ENCODE results near the gene REEP1. TPM values are rescaled to one million over a fixed set of nuclear protein-coding genes. Genes with fewer than 3 reads are reported as not detected.

REEP1 gene
- total and polyA plus RNA-seq, 9 of the 15 experiments (the other 6 are each of a cell fraction or from before 2014, with no cell fraction given) = 0.11 to 0.67 (median 0.13) TPM

DNA sequence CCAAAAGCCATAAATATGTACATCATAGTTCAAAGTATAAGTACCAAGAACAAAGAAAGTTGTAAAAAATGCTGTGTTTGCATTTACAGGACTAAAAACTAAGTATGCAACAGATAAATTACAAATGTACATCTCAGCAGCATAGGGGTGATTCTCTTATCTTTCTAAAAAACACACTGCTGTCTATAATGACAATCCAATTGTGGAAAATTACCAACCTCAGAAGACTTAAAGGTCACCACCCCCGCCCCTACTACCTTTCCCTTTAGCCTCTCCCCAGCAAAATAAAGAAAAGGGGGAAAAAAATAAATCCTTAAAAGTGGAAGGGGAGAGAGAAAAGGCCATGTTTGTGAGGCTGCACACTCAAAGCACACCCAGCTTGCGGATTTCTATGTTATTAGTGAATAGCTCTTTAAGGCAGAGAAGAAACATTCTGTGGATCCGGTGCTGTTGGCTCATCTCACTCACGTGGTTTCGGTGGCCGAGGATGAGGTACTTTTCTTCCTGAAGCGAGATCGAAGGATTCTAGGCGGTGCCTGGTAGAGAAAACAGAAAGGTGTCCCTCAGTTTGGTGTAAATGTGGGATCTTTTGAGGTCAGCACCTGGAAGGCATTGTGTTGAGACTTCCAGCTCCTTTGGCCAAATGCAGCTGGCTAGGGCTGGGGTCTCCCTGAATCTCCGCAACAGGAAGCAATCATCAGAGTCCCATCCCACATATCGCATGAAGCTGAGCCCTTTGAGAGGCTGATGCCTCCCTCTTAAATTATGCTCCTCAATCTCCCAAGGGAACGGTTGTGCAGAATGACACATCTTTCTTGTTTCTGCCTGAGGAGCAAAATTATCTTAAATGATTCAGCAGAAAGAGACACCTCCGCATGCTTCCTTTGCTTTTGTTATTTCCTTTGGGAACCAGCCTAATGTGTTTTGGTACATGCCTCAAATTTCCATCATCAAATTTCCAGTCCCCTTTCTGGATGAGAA is 120.6 kb downstream of the REEP1 start (continued):
- no peak for TF ChIP-seq CBX1 (IDR thresholded peaks at IDR 0.05; ENCODE audit: low read depth)
- TF ChIP-seq, protein P1, sequence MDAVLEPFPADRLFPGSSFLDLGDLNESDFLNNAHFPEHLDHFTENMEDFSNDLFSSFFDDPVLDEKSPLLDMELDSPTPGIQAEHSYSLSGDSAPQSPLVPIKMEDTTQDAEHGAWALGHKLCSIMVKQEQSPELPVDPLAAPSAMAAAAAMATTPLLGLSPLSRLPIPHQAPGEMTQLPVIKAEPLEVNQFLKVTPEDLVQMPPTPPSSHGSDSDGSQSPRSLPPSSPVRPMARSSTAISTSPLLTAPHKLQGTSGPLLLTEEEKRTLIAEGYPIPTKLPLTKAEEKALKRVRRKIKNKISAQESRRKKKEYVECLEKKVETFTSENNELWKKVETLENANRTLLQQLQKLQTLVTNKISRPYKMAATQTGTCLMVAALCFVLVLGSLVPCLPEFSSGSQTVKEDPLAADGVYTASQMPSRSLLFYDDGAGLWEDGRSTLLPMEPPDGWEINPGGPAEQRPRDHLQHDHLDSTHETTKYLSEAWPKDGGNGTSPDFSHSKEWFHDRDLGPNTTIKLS (IDR thresholded peaks at IDR 0.05; ENCODE audit: borderline replicate concordance, low read depth) = no peak
- TF ChIP-seq GABPA (tag; conservative IDR thresholded peaks at IDR 0.05; ENCODE audit: low read depth) = no peak; the same call in 1 of the 2 replicates
- TF ChIP-seq ZNF140 (CRISPR knock-in tag; IDR thresholded peaks at IDR 0.05) = no peak
- TF ChIP-seq TSHZ1 (CRISPR knock-in tag; IDR thresholded peaks at IDR 0.05) = no peak
- TF ChIP-seq FOXO4 (CRISPR knock-in tag; IDR thresholded peaks at IDR 0.05) = no peak
- TF ChIP-seq C11orf30 (IDR thresholded peaks at IDR 0.05; ENCODE audit: low read depth) = peak; percentile 99
- peak; percentile 52 for TF ChIP-seq MTA2 (IDR thresholded peaks at IDR 0.05; ENCODE audit: low read depth)
- TF ChIP-seq AFF4 (CRISPR knock-in tag; IDR thresholded peaks at IDR 0.05) = no peak
- TF ChIP-seq PHF21A (IDR thresholded peaks at IDR 0.05; ENCODE audit: borderline replicate concordance, low read depth) = no peak
- peak; percentile 95 for TF ChIP-seq MAFK (IDR thresholded peaks at IDR 0.05; ENCODE audit: low read length)
